Sigmoid colon (tissue), 4 donors: ENCODE data around the gene TSLP.

ENCODE experiments used
- EP300 ChIP-seq, 4 donors: sonication (generic); formaldehyde crosslinking; IDR thresholded peaks; one replicate each; pipeline ENCODE4 v1.6.1; 2017; ENCODE audit warnings: antibody characterized with exemption in 4 of 4
- TF ChIP-seq, protein P1 (sequence below), 4 experiments: fragments of 450-650 bp in 3 of 4; fragments of 200-600 bp in 1 of 4; IDR thresholded peaks; one replicate each; pipeline ENCODE4 v1.5.1; 2016 to 2019; ENCODE audit warnings: antibody characterized with exemption in 4 of 4, mild to moderate bottlenecking in 3 of 4, moderate library complexity in 2 of 4

DNA sequence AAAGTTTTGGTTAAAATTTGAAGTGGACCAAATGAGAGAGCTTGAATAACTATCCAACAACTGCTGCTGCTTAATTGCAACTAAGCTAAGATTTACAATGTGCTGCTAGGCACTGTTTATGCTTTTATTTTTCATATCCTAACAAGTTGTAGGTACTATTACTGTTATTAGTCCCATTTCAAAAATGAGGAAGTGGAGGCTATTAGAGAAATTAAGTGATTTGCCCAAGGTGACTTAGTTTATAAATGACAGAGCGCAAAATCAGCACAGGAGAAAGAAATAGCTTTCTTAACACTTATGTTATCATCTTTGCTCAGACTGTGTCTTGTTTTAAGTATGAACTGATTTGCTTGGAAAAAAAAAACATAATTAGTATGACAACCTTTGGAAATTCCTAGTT lies 43.7 kb downstream of the TSLP start:
- TF ChIP-seq EP300 (IDR thresholded peaks at IDR 0.05) = no peak
- TF ChIP-seq, protein P1, sequence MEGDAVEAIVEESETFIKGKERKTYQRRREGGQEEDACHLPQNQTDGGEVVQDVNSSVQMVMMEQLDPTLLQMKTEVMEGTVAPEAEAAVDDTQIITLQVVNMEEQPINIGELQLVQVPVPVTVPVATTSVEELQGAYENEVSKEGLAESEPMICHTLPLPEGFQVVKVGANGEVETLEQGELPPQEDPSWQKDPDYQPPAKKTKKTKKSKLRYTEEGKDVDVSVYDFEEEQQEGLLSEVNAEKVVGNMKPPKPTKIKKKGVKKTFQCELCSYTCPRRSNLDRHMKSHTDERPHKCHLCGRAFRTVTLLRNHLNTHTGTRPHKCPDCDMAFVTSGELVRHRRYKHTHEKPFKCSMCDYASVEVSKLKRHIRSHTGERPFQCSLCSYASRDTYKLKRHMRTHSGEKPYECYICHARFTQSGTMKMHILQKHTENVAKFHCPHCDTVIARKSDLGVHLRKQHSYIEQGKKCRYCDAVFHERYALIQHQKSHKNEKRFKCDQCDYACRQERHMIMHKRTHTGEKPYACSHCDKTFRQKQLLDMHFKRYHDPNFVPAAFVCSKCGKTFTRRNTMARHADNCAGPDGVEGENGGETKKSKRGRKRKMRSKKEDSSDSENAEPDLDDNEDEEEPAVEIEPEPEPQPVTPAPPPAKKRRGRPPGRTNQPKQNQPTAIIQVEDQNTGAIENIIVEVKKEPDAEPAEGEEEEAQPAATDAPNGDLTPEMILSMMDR (IDR thresholded peaks at IDR 0.05) = no peak
